GM21526 (cell line): Measurements from ENCODE around the gene CEMIP2.

Experiments
- ATAC-seq: cut with Tn5 transposase; IDR thresholded peaks from one replicate; pipeline ENCODE4 v1.9.1; 2021; ENCODE audit warnings: moderate library complexity; ENCODE audit not compliant: unreplicated experiment, low FRiP score

The CEMIP2 gene

GRCh38 chr9:71655778-71656177 lies 112.5 kb downstream of the CEMIP2 start:
- ATAC-seq = no peak

GRCh38 chr9:71655141-71655540 lies 113.2 kb downstream of the CEMIP2 start:
- ATAC-seq = no peak

DNA sequence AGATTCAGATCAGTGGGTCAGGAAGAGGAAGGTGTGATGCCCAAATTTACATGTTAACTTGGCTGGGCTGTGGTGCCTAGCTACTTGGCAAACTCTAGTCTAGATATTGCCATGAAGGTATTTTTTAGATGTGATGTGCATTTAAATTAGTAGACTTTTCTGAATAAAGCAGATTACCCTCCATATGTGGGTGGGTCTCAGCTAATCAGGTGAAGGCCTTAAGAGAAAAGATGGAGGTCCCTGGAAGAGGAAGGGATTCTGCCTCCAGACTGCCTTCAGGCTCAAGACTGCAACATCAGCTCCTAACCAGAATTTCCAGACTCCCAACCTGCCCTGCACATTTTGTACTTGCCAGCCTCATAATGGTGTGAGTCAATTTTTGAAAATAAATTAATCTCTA lies 115.8 kb downstream of the CEMIP2 start:
- no peak for ATAC-seq

DNA sequence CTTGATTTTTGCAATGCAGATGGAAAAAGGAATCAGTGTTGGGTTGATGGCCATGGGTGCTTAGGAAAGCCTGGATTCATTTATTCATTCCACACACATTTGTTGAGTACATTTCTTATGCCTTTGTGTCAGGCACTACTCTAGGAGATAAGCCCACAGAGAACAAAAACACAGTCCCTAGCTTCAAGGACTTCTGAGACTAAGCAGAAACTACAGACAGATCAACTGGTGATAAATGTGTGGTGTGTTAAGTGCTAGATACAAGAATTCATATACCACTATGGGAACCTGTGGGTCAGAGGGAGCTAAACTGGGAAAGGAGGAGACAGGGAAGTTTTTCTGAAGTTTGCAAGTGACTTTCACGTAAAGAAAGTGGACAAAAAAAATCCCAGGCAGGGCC lies 119.9 kb downstream of the CEMIP2 start:
- ATAC-seq = no peak

DNA sequence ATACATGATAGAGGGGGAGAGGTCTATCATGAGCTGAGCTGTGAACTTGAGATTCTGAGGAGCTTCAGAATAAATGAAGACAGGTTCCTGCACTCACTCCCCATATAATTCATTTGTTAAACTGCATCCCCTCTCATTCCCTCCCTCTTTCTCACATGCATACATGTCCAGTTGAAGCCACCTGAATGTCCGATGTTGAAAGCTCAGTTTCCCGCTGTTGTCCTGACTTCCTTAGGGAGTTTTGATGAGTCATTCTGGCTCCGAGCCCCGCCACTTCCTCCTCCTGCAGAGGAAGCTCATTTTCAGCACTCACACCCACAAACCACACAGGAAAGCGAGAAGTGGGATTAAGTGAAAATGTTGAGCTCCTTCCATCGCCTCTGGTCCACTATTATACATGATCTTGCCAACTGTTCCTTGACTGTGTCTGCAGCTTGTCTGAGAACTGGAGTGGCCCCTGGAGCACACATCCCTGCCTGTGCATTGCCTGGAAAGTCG lies 121.2 kb downstream of the CEMIP2 start:
- ATAC-seq = no peak

DNA sequence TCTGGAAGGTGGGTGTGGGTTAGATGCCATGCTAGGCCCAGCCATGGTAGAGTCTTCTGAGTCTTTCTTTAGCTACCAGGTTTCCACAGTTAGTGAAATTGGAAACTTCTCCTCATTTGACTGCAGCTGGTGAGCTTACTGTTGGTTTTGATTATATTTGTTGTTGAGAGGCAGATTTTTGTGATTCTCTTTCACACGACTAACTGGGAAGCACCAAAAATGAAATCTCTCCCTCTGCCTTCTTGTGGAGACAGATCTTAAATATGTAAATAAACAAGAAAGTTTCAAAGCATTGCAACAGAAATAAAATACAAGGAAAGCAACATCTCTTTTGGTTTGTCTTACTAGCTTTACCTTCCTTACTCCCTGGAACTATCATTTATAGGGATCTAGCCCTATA lies 122.2 kb downstream of the CEMIP2 start:
- ATAC-seq = no peak

GRCh38 chr9:71644819-71645362 lies 123.4 kb downstream of the CEMIP2 start:
- no peak for ATAC-seq

DNA sequence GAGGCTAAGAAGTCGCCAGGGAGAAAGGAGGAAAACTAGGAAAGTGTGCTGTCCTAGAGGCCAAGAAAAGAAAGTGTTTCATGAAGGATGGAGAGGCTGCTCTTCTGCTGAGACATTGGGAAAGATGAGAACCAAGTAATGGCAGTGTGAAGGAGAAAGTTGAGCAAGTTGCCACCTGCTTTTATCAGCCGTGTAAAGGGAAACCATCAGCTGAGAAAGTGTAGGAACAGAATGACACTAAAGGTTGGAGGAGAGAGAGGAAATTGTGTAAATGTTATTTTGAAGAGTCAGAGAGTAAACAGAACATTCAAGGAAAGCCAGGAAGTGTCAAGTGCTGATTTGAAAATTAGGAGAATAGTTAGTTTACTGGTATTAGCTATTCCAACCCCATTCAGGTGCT lies 125.0 kb downstream of the CEMIP2 start:
- no peak for ATAC-seq

DNA sequence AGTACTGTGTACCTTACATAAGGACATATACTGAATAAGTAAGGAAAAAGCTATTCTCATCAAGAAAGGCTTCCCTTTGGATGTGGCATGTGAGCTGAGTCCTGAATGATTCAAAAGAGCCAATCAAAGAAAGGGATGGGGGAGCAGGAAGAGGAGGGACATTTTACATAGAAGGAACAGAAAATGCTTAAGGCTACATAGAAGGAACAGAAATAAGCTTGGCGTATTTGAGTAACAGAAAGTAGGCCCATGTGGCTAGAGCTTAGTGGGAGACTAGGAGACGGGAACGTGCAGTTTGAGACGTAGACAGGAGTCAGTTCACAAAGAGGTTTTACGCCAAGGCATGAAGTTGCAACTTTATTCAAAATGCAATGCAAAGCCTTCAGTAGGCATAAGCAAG lies 126.3 kb downstream of the CEMIP2 start:
- ATAC-seq = no peak

GRCh38 chr9:71638627-71639026 lies 129.7 kb downstream of the CEMIP2 start:
- no peak for ATAC-seq

- ATAC-seq = no peak
Measured at GRCh38 chr9:71637926-71638325, 130.4 kb downstream of the CEMIP2 start.

GRCh38 chr9:71637375-71637774 lies 130.9 kb downstream of the CEMIP2 start:
- no peak for ATAC-seq

GRCh38 chr9:71636143-71636839 lies 132.0 kb downstream of the CEMIP2 start:
- ATAC-seq = no peak

GRCh38 chr9:71634752-71635151 lies 133.6 kb downstream of the CEMIP2 start:
- ATAC-seq = no peak
